GM19351 (cell line): ENCODE data around the gene MYBL2.

Experiments used
- ATAC-seq: cut with Tn5 transposase; IDR thresholded peaks from one replicate; pipeline ENCODE4 v1.9.1; 2021; ENCODE audit warnings: mild to moderate bottlenecking, moderate library complexity; ENCODE audit not compliant: unreplicated experiment

The MYBL2 gene

DNA sequence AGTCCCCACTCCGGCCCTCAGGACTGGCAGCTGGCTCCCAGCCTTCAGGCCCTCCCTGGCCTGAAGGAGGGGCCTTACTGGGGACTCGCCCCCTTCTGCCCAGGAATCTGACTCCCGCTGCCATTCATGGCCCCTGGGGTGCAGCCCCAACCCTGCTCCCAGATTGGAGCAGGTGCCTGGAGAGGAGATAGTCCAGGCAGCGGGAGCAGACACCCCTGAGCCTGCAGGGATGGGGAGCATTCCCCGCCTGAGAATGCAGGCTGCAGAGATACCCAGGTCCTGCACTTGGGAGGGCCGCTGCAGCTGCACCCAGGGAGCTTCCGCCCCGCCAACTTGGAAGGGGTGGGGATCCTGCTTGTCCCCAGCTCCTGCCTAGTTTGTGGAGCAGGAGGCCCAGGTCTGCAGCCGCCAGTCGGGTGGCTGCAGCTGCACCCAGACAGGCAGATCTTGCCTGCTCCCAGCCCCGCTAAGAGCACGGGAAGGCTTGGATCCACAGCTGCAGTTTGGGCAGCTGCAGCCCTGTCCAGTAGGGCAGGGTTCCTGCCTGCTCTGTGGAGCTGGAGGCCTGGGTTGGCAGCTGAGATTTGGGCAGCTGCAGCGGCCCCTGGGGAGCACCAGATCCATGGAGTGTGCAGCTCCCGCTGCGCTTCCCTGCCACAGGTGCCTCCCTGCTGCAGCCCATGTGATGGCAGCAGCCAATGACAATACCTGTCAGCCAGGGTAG lies 54.7 kb downstream of the MYBL2 start:
- no peak for ATAC-seq

DNA sequence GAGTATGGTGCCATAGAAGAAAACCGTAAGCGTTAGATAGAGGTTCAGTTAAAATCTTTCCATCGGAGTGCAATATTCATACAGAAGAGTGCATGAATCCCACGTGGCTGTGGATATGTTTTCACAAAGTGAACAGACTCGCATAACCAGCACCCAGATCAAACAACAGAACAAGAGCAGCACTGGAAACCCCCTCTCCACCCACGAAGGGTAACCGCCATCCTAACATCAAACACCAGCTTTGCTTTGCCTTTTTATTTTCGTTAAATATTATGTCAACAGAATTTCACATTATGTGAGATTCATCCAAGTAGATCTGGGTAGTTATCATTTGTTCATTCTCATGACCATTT lies 55.2 kb downstream of the MYBL2 start:
- ATAC-seq: no peak

DNA sequence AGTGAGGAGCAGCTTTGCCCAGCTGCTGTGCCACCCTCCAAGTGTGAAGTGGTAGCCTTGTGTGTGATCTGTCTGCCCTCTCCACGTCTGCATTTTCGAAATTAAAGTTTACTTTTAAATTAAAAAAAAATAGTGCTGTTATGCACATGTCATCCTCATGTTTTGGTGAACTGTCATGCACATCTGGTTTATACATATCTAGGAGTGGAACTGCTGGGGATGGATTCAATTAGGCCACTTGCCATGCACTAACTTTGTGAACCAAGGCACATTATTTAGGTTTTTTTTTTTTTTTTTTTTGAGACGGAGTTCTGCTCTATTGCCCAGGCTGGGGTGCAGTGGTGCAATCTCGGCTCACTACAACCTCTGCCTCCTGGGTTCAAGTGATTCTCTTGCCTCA lies 56.3 kb downstream of the MYBL2 start:
- no peak for ATAC-seq

DNA sequence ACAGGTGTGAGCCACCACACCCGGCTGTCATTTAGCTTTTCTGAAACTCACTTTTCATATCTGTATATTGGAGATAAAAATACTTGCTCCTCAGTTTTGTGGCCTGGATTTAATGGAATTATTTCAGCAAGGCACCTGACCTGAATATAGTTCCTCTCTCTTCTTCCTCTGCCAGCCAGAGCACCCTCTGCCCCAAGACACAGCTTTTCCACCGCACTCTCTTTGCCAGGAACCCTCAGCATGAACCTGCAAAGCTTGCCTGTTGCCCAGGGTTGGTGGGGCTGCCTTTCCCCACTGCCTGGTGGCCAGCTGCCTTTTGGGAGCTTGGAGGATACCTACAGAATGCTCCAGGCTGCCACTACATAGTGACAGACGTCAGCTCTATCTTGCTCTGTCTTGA lies 56.8 kb downstream of the MYBL2 start:
- no peak for ATAC-seq

DNA sequence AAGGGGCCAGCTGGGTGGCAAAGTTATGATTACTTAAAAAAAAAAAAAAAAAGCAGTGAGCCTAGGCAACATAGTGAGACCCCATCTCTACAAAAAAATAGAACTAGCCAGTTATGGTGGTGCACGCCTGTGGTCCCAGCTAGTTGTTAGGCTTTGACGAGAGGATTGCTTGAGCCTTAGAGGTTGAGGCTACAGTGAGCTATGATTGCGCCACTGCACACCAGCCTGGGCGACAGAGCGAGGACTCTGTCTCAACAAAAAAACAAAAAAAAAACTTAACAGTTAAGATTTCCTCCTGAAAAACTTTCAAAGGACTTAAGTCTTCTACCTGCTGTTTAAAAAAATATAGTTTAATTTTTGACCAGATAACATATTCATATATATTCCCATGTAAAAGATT lies 57.5 kb downstream of the MYBL2 start:
- ATAC-seq: no peak

DNA sequence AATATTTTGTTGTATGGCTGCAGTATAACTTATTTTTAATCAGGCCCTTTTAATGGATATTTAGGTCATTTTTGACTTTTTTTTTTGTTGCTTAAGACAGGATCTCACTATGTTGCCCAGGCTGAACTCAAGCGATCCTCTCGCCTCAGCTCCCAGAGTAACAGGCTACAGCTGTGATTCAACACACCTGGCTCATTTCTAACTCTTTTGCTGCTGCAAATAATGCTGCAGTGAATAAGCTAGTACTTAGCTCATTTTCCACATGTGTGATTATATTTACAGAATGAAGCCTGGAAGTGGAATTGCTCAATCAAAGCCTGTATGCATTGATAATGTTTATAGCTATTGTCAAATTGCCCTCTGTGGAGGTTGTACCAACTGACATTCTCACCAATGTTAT lies 58.8 kb downstream of the MYBL2 start:
- no peak for ATAC-seq

DNA sequence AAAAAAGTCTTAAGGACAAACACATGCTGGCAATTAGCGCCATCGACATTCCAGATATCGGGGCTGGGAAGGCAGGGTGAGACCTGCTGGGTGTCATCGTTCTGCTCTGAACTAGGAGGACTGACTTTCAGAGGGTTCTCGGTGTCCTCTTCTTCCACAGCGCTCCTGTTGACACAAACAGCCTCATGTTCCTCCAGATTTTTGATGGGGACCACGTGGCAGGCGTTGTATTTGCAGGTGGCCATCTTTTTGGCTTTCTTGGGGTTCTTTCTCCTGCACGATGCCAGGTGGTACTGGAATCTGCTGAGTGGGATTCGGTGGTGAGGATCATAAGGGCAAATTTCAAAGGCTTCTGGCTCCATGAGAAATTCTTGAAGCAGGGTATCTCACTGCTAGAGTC lies 59.4 kb downstream of the MYBL2 start:
- no peak for ATAC-seq

DNA sequence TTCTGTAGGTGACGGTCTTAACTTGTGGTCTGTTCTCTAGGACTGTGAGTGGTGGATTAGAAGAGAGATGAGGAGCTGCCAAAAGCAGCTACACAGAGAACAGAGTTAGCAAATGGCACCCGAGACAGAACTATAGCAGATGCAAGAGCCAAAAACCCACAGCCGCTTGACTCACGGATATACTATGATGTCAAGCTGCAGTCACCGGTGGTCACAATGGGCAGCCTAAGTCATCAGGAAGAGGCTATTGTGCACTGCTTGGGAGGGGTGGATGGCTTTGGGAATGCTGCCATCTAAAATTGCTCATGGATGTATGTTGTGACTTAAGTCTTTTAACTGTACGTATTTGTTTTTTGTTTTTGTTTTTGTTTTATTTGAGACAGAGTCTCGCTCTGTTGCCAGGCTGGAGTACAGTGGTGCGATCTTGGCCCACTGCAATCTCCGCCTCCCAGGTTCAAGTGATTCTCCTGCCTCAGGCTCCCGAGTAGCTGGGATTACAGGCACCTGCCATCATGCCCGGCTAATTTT lies 60.0 kb downstream of the MYBL2 start, which contains the start of gene GTSF1L:
Gene GTSF1L, minus strand, starts transcription at position 192 of the 528 bp plus-strand sequence. CDS start 308 bp downstream, outside the sequence.
- ATAC-seq: no peak

DNA sequence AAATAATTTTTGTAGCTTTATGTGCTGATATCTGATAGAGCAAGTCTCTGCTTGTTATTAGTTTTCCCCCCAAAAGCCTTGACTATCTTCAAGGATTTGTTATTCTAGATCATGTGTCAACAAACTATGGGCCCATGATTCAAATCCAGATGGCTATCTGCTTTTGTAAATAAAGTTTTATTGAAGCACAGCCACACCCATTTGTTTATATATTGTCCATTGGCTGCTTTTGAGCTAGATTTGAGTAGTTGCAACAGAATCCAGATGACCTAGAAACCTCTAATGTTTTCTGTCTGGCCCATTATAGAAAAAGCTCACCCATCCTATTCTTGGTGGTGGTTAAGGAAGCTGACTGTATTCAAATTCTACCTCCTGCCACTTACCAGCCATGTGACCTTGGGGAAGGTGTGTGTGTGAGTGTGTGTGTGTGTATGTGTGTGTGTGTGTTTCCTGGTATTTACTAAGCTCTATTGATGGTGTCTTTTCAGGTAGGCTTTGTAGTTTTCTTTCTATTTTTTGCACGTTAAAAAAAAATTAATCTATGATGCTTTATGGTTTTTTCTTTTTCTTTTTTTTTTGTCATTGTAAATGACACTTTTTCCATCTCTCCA lies 61.2 kb downstream of the MYBL2 start:
- ATAC-seq: no peak

DNA sequence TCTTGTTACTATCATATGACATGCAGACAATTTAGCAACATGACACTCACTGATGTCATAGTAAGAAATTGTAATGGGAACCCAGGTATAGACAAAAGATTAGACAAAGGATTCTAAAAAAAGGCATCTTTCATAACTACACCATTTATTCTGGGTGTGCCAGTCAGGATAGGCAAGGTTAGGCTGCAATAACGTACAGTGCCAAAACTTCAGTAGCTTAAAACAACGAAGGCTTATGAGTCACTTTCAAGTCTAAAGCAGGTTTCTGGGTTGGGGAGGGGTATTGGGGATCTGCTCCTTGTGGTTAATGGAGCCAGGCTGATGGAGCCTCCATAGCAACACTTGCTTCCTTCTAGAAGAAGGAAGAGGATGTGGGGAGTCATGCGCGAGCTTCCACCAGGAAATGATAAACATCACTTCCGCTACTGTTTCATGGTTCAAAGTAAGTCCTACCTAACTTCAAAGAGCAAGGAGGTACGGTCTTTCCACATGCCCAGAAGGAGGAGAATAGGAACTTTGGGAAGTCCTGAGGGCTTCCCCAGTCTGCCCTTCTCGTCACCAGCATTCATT lies 61.9 kb downstream of the MYBL2 start:
- no peak for ATAC-seq

DNA sequence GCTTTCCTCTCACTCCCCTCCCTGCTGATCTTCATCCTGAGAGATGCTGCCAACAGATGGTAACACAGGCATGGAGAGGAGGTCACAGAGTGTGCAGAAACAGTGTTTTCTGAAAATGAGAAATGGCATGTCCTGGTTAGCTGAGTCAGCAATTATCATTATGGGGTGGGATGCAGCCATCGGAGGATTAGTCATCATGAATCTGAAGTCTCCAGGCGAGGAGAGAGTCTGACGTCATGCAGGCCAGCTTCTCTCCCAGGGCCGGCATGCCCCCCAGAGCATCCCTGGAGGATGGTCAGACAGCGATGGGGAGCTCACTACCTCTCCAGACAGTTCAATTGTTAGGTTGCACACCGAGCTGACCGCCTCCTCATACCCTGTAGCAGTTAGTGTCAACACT lies 64.6 kb downstream of the MYBL2 start:
- ATAC-seq: no peak

DNA sequence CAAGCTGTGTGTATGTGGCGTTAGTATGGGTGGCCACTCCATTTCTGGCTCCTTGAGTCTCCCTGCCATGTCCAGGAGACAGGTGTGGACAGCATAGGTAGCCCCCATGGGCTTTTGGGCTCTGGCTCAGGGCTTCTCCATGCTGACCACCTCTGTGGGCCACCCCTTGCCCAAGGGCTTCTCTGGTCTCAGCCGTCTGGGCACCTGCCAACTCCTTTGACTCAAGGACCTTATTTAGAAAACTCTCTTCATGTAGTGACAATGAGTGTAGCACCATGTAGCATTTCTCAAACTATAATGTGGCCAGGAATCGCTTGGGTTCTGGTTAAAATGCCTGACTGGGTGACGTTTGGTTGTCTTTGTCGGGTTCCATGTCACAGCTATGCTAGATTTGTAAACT lies 65.0 kb downstream of the MYBL2 start:
- ATAC-seq: no peak

DNA sequence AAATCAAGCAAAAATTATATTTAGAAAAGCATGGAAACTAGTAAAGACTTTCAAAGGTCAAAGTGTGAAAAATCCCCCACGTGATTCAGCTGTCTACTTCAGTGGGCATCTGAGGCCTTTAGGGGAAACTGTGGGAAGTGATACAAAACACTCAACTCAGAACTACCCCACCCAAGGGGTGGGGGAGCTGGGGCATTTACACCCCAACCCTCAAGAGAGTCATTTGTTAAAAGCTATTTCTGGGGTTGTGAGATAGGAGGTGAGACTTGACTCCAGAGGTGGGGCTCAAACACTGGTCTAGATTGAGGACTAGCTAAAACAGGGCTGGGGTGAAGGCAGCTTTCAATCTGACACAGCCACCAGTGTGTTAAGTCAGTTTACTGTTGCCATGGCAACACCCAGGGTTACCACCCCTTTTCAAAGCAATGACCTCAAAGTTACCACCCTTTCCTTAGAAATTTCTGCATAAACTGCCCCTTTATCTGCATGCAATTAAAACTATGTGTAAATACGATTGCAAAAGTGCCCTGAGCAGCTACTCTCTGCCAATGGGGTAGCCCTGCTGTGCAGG lies 69.8 kb downstream of the MYBL2 start:
- ATAC-seq: peak; percentile 89

DNA sequence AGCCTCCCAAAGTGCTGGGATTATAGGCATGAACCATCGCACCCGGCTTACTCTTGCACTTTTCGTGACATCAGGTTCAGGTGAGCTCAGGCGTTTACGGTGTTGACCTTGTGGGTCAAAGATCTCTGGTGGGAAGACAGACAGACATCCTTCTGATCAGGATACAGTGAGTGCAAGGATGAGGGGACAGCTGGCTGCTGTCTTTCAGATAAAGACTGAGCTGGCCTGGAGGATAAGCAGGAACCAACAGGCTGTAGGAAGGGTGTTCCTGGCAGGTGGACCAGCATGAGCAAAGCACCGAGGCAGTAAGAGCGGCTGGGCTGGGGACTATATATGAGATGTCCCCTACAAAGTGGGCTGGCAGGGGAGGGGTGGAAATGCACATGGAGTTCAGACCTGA lies 71.0 kb downstream of the MYBL2 start:
- ATAC-seq: no peak

DNA sequence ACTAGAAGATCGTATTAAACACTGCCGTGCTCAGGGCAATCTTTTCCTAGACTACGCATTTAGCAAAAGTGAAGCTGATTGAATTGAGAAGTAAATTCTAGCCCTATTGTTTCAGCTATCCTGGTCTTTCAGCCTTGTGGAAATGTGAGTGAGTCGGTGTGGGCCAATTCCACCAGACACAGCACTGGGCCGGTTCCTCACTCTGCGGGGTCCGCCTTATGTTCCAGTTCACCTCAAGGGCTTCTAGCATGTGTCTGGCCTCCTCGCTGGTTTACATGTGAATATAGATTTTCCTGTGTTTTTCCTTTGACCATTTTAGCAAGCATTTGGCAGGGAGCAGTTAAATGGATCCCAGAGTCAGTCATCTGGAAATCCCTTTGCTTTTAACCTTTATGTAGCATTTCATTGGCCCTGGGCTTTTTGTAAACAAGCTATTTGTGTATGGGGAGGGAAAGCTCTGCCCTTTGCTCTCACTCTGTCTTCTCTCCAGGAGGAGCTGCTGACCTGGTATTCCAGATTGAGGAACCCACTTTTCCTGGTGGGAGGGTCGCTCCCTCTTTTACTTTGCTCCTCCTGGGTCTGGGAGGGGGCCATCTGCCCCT lies 72.3 kb downstream of the MYBL2 start:
- no peak for ATAC-seq

DNA sequence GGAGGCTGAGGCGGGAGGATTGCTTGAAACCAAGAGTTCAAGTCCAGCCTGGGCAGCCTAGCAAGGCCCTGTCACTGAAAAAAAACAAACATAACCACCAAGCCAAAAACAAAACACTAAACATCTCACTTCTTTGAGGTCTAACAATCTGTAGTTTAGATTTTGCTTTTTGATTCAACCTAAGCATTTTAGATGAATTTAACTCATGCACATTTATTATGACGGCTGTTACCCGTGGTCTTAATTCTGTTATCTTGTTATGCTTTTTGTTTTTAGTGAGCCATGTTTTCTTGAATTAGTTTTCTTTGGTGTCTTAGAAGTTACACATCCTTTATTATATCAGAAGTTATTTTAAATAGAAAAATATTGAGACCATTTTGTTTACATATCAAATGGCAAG lies 73.7 kb downstream of the MYBL2 start:
- no peak for ATAC-seq

DNA sequence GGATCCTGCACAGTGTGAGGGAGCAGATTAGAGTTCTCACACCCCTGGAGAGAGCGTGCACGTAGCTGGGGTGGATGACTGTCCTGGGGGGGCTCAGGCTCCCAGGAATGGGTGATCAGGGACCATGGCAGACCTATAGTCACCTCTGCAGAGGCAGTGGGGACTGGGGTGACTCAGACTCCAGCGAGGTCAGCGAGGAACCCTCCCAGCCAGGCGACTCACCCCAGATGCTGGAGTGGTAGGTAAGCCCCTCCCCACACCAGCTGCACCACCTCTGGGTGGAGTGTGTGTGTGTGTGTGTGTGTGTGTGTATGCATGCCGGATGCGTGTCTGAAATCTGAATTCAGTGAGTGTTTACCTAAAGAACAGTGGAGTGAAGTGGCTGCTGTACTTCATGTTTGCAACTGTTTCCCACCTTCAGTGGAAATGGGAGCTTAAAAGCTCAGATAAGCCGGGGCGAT lies 77.3 kb downstream of the MYBL2 start:
- ATAC-seq: no peak

DNA sequence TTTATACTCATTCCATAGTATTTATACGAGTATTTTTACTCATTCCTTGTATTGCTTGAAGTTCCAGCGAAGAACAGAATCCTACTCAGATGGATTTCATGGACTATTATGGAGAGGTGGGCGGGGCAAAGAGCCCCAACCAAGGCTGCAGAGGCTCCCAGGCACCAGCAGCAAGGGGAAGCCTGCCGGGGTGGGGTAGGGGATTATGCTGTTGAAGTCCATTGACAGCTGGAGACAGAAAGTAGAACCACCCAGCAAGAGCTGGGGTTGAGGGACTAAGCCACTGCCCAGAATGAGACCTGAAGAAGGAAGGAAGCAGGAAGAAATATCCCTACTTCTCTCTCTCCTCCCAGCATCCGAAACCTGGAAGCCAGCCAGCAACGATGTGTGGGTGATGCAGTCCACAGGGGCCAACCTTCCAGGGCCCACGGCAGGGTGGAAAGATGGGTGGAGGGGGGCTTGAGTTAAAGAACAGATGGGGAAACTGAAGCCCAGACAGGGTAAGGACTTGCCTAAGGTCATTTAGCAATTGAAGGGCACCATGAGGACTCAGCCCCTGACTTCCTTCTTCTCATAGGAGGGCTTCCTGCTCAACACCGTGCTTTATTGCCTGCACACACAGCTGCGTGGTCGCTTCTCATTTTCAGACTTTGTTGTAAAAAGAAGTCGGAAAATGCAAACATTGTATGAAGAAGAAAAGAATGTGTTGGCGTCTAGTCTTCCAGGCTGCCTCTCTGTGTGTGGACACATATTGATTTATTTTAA lies 78.2 kb downstream of the MYBL2 start:
- ATAC-seq: no peak

DNA sequence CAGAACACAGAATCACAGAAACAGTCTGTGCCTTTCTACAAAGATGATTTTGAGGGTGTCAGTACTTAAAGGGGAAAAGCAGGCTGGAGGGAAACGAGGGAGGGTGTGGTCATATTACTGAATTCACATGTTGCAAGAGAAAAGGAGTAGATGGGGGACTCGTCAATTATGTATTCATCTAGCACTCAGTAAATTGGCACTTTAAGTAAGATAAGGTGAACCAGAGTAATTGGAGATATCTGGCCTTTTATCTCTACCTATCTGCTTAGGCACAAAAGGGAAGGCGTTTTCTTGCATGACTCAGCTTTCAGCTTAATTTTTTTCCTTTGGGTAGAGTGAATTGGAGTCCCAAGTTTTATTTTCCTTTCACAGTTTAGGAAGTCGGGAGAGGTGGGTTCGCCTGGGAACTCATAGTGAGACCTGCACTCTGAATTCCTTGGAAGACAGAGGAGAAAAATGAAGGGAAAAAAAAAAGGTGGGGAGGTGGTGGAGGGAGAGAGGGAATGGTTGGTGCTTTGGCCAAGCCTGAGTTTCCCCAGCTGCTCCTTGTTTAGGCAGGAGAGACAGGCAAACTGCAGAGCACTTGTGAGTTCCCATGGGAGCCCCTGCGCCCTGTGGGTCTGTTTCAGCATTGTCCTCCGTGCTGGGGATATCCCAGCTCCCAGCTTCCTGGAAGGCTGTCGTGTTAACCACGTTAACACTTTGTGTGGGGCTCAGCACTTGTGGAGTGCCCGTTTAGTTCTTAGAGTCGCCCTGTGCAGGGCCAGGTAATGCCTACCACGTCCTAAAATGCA lies 79.6 kb downstream of the MYBL2 start:
- ATAC-seq: no peak

DNA sequence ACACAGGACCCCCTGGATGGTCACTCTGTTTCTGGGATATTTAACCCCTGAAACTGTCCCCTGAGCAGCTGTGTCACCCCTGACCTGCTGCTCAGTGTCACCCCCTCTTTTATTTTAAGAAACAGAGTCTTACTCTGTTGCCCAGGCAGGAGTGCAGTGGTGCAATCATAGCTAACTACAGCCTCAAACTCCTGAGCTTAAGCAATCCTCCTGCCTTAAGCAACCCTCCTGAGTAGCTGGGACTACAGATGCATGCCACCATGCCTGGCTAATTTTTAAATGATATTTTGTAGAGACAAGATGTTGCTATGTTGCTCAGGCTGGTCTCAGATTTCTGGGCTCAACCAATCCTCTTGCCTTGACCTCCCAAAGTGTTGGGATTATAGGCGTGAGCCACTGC lies 81.4 kb downstream of the MYBL2 start:
- ATAC-seq: no peak
